KG1 (cell line): ENCODE results near the gene NADK.
"Not testable (repeated sequence)": the region's sequence is repeated elsewhere in the genome, so short reads cannot be mapped to it uniquely, and the experiment has no call there.

Experiments
- DNase-seq: peaks from one replicate; lab custom pipeline; 2025; lab: John Stamatoyannopoulos, UW

Gene NADK

DNA sequence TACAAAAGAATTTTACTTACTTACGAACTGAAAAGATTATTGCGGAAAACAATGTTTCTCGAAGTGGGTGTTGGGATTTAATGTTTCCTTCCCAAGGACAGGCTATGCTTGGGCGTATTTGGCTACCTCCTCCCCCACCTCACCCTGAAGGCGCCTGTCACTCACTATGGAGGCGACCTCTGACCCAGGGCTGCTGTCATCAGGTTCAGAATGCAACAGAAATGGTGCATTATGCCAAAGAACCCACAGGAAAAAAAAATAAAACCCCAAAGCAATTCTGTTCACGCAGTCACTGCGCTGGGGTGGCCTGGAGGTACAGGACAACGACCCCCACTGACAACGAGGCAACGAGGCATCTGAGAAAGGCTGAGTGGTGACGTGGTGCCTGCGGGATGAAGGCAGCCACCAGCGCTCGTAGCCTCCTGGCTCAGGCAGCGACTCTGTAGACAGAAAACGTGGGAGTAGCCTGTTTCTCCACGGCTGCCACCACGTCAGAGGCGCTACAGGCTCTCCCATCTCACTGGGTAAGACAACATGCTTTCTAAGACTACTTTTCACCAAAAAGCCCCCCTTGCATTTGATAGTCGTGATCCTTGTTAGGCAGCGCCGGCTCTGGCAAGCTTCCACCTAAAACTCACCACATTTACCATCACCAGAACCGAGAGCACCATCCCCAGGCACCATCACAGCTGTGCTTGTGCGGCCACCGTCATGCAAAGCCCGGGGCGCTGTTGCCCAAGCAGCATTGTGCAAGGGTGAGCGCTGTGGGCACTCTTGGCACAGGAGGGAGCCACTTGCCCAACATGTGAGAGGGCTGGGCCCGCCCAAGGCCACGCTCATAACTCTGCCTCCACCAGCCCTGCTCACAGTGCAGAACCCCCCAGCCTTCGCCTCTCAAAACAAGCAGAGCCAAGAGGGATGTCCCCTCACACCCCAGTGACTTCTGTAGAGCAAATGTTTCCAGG, 14.3 kb downstream of the NADK start:
- no peak for DNase-seq

DNA sequence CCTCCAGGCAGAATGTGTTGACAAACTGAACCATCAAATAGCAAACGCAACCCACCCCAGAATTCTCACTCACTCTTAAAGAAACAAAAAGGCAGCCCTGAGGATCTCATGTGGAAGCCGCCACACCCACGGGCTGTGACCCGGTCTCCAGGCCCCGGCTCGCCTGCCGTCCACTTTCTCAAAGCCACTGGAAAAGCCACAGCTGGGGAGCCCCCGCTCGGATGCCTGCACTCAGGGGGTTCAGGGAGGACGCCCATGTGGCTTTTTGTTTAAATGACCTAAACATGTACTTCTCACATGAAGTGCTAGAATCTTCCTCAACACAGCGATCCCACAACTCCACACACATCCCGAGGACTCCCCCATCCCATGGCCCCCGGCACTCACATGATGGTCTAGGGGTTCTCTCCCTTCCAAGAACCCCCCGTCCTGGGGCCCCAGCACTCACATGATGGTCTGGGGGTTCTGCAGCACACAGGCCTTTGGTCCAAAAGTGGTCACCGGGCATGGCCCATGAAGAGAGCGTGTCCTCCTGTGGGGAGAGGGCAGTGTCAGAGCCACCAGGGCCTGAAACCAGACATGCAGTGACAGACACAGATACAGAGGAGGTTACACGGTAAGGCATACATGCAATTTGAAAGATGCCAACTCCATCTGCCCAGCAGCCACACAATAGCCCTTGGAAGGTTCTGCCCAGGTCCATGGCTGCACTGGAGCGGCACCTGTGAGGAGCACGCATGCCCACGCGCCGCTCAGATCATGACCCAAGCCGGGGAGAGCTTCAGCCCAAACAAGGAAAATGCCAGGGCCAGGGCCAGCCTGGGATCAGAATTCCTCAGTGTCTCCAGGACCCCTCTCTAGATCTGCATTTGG, 16.5 kb downstream of the NADK start:
- no peak for DNase-seq

DNA sequence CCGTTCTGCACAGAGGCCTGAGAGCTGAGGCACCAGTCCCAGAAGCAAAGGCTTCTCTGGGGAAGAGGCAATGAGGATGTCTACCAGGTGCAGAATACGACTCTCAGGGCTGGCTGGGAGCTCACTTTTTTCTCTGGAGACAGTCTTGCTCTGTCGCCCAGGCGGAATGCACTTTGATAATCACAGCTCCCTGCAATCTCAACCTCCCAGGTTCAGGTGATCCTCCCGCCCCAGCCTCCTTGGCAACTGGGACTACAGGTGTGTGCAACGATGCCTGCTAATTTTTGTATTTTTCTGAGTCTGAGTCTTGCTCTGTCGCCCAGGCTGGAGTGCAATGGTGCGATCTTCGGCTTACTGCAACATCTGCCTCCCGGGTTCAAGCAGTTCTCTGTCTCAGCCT, 17.6 kb downstream of the NADK start:
- DNase-seq: no peak

DNA sequence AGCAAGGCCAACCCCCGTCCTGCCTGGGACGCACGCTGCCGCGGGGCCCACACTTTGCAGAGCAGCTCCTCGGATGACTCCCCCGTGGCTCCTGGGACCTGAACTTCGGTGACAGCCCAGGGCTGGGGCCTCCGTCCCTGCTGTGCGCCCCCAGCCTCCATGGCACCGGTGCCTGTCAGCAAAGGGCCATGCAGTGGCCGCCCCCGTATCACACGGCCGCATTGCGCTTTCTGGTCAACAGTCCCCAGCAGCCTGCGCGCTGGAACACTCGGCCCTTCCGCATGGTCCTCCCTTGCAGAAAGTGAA, 18.0 kb downstream of the NADK start:
- no peak for DNase-seq

DNA sequence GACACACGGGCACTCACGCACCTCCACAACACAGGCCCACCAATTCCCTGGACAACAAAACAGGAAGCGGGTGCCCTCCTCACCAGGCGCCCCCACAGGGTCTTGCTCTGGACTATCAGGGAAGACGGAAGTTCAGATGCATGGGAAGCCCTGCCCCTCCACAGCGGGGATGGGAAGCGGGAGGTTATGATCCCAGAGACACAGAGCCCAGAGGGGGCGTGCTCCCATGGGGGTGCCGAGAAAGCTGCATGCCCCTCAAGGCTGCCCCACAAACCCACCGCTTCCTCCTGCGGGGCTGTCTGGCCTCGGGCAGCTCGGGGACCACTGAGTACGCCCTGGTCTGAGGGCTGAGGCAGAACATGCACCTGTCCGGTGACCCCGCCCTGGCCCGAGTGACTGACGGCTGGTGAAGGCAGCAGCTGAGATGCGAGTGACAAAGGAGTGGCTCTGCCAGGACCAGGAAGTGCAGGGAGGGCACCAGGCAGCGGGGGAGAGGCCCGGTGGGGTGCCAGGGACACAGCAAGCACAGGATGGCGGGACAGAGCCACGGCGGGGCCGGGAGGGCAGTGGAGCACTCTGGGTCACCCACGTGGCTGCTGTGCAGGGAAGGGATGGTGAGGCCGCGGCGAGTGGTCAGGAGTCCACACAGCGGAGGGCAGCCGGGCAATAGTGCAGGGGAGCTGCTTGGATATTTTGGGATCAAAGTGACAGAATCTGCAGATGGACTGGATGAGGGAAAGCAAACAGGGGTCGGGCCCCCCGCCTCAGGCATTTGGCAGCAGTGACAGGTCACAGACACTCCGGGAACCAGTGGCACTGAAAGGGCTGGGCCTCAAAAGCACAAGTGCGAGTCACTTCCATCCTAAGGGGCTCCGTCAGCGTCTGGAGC, 18.6 kb downstream of the NADK start:
- no peak for DNase-seq

DNA sequence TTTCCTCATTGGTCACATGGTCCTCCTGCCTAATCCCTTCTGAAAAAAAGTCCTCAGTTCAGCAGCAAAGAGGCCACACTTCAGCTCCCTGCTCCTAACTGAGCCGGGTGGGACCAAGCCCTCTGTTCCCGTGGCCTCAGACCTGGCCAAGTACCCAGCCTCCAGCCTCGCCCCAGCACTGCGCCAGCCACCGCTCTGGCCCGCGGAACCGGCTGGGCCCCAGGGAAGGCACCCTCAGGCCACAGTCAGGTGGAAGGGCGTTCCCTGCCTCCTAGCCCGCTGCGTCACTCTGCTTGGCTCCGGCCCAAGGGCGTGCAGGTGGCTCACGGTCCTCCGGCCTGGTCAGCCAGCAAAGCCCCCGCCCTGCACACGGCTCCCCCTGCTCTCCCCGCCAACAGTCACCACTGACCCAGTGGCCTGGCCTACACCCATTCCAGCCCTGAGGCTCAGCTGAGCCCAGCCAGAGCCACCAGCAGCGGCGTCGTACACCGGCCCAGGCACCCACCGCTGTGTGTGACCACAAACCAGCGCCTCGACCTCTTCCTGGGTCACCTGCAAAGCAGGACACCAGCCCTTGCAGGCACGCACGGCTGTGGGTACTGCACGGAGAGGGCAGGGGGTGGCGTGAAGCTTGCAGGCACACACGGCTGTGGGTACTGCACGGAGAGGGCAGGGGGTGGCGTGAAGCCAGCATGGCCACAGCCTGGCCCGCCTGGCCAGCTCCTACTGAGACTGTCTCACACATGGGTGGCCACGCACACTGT, 19.4 kb downstream of the NADK start:
- no peak for DNase-seq

DNA sequence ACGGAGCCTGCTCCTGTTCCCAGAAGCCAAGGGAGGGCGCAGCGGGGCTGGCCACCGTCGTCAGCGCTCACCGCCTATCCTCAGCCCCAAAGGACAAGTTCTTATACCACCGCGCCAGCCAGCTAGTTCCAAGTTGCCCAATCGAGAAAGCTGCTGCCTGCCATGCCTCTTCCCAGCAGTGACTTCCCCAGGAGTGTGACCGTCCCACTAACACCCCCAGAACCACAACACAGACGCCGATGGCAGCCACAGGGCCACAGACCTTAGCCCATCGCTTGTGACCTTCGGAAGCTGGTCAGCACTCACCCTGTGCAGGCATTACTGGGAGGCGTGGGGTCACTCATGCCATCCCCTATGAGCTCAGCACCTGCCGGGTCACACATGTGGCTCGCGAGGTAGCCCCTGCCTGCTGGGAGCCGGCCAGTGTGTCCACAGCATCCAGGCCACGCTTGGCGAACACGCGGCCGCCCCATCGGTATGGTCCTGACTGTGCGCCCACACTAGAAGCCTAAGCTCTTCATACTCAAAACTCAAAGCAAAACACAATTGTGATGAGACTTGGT, 20.1 kb downstream of the NADK start:
- no peak for DNase-seq

DNA sequence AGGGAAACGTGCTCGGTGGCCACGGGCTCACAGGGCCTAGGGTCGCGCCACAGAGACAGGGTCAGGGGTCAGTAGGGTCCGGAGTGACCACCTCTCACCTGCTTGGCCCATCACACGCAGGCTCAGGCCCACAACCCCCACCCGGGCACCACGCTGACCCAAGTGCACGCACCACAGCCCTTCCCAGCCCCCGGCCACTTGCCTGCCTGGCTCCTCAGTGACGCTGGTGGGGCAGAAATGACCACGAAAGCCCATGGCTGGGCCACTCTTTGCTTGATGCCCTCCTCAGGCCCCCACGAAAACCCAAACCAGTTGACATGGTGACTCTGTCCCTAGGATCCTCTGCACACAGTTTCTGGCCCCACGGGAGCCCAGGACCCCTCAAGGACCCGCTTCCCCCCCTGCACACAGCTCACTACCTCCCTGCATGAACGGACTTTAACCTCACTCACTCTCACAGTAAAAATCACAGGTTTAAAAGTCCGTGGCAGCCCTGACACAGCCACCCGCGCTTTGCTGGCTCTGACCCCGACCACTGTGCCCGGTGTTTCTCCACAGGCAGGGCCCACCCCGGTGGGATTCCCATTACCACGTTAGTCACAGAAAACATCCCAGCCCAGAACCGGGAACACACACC, 20.7 kb downstream of the NADK start:
- DNase-seq: no peak

DNA sequence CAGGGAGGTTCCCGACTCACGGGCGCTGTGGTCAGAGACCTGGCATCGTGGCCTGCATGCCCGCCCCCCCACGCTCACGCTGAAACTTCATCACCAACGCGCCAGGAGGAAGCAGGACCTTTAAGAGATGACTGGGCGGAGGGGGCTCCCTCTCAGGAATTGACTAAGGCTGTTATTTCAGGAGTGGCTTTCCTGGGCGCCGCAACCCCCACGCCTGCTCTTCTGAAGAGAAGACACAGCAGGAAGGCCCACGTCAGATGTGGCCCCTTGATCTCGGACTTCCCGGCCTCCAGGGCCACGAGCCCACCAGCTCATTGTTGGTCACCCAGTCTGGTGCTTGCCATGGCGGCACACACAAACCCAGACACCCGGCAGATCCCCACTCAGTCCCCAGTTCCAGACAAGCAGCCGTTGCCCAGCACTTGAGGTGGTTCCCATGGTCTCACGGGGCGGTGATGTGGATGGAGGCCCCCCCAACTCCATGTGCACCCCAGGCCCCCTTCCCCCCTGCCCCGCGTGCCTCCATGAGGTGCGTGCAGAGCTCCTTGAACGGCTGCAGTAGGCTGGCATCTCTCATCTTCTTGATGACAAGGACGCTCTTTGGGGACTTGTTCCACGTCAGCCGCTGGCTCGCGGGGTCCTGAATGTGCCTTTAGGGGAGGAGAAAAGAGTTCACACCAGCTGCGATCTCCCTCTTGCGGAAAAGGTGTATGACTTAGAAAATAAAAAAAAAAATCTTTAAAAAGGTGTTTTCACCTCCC, 21.4 kb downstream of the NADK start:
- no peak for DNase-seq

DNA sequence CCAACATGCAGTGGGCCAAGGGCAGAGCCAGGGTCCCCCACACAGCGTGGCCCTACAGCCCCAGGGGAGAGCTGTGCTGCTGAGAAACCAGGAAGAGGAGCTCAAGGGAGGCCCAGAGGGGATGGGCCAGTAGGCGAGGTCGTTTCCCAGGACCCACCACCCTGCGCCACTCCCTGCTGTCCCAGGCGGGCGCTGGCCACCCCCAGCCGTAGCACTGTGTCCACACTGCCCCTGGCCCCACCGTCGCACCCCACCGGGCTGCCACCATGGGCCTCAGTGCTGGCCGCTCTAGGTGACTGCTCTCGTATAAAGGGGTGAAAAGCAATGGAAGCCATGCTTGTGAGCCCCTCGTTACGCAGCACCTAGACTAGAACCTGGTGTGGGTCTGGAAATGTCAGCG, 22.4 kb downstream of the NADK start:
- DNase-seq: no peak

DNA sequence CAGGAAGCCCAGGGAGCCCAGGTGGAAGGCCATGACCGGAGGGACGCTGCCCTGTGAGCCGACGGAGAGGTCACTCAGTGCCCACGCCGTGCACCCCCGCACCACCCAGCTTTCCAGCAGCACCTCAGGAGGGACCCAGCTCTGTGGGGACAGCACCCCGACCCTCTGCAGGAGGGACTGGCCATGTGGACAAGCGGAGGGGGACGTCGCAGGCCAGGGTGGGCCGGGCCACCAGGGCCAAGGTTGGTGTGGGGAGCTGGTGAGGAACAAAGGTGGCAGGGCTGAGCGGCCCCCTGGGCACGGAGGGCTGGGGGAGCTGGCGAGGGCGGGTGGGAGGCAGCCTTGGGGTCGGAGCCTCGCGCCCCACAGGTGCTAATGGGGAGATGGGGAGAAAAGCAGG, 22.8 kb downstream of the NADK start:
- DNase-seq: no peak

DNA sequence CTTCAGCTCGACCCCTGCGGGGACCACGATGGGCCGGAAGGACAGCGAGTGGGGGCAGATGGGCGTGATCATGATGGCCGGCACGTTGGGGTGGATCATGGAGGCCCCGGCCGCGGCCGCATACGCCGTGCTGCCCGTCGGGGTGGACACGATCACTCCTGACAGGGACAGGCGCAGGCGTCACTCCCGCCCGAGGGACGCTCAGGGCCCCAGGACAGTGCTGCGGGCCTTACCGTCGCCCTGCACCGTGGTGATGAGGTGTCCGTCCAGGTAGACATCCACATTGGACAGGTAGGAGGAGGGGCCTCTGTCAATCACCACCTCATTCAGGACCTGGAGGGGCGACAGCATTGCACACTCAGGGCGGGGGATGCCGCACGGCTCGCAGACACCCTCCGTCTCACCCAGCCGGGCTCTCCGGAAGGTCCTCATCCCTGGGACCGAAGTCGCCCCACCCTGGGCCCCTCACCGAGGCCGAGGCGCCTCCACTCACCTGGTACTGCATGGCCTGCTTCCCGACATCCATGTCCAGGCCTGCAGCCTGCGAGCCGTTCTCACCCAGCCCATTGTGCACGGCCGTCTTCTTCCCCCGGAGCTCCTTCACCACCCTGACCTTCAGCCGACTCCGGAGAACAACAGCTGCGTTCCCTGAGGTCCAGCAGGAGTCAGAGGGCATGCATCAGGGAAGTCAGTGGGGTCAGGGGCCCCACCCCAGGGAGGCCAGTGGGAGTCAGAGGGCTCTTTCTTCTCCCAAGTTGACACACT, 24.0 kb downstream of the NADK start:
- DNase-seq: no peak

DNA sequence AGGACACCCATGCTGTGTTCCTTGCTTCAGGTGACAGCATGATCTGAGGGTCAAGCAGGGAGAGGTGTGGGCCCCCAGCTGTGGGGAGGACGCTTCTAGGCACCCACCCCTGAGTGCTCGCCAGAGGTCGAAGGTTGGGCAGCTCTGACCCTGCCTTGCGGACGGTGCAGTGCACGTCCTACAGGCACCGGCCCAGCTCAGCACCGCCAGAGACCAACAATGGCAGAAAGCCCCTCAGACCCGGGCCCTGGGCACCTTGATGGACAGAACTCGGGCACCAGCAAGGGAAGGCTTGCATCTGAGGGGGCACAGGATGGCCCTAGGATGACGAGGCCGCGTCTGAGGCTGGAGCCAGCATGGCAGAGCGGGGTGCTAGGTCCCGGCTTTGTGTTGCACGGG, 24.7 kb downstream of the NADK start:
- DNase-seq: no peak

DNA sequence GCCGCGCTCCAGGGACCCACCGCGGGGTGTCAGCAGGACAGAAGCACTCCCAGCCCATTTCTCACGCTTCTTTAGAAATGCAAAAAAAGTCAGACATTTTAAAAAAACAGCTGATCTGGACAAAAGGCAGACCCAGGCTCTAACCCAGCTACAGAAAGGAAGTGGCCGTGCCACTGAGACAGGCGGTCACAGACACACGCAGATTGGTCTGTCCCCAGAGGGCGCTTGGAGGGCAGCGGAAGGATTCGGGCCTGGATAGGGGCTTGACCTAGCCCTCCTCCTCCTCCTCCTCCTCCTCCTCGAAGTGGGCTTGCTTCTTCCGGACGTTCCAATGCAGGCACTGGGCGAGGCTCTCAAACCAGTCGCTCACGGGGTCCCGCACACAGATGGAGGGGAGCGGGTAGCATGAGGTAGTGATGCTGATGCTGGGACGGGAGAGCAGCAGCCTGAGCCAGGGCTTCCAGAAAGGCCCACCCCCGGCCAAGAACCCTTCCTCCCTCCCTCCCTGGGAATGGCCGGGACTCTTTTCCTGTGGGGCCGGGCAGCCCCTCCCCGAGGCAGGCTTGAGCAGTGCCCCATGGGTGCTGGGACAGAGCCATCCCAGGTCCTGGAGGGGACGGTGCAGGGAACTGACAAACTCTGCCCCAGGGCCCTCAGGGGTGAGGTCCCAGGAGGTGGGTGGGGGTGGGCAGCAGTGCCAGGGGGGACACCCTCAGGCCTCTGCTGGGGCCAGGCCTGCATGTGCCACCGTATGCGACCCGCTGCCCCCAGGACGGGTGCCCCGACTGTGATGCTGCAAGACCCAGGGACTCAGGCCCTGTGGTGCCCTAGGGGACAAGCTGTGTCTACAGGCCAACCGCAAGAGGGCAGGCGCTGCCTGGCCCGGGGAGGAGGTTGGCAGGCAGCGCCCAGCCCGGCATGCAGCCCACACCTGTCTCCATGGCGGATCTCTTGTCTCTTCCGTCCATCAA, 25.3 kb downstream of the NADK start:
- no peak for DNase-seq

DNA sequence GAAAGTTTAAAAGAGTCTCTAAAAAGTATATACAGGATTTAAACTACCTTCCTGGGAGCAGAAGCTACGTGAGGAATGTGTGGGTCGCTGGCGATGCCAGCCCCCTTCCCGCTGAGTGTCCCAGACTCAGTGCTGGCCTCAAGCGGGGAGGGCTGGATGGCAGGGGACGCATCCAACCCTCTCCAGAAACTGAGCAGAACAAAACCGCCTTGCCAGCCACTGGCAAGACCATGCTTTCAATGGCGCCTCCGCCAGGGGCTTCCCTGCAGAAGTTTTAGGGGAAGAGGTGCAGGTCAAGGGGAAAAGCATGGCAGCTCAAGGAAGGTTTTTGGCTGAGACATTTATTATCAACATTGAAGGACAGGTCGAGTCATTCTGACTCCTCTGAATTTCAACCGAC, 26.1 kb downstream of the NADK start:
- DNase-seq: no peak

DNA sequence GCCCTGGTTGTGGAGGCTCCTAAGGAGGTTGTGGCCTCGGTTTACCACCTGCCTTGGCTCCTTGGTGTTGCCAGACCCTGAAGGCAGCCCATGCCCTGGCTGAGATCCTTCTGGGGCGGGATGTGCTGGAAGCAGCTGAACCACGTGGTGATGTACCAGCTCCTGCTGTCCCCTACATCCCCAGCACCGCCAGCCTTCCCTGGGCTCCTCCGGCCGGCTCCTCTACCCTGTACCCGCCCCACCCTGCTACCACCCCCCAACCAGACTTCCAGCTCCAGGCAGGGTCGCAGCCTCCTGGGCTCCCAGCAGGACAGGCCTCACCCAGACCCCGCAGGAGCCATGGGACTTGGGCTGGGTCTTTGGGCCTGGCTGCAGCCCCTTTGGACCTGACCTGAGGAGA, 28.3 kb downstream of the NADK start:
- DNase-seq: not testable (repeated sequence)

DNA sequence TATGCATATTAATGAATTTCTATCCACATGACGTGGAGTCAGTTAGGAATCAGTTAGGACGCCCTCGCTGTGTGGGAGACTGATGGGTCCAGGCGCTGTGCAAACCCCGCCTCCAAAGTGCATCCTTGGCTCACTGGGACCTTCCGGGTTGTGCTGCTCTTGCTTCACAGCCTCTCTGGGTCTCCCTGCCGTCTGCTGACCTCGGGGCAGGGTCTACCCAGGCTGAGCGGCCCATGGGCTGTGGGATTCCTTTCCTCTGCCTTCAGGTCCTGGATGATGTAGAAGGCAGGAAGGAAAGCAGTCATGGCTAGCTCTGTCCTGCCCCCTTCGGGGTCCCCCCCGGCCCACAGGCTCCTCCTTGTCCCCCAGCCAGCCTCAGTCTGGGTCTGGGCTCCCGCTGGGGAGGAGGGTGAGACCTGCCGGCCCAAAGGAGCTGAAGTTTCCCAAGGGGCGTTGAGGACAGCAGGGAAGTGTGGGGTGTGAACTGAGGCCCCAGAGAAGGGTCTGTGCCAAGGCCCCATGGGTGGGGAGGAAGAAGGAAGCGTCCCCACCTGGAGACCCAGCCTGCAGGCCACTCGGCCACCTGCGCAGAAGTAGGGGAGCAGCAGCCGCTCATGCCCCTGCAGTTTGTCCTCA, 29.5 kb downstream of the NADK start:
- no peak for DNase-seq

DNA sequence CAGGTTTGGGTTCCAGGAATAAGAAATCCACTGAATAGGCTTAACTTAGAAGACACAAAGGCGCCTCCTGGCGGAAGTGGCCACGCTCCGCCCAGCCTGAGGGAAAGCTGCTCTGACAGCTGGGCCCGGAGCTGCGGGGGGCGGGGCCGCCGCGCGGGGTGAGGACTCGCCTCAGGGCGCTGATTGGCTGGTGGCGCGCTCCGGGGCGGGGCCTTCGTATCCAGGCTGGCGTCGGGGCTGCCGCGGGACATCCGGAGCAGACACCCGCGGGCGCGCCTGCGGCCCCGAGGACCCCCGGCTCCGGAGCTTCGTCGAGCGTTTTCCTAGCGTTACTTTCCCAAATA, 31.7 kb downstream of the NADK start:
- DNase-seq: not testable (repeated sequence)
